Measurements from ENCODE around the gene ZDHHC14. TPM values are rescaled to one million over a fixed set of nuclear protein-coding genes. Genes with fewer than 3 reads are reported as not detected.

The ZDHHC14 gene
- total and polyA plus RNA-seq, 2 of the 8 experiments (the other 6 are each of a cell fraction or from before 2014, with no cell fraction given), result 2.9 to 5.3 TPM

- TF ChIP-seq HDAC6 (IDR thresholded peaks at IDR 0.05; ENCODE audit: low read depth, low read length), result no peak
- TF ChIP-seq TEAD4 (IDR thresholded peaks at IDR 0.05; ENCODE audit: low read depth, low read length), result no peak
These were observed 4.5 kb downstream of the ZDHHC14 start (continued) for GRCh38 chr6:157385482-157385881.
